ENCODE data around the gene RPL29.
"Not testable (repeated sequence)": the region's sequence is repeated elsewhere in the genome, so short reads cannot be mapped to it uniquely, and the experiment has no call there.

RPL29 gene

DNA sequence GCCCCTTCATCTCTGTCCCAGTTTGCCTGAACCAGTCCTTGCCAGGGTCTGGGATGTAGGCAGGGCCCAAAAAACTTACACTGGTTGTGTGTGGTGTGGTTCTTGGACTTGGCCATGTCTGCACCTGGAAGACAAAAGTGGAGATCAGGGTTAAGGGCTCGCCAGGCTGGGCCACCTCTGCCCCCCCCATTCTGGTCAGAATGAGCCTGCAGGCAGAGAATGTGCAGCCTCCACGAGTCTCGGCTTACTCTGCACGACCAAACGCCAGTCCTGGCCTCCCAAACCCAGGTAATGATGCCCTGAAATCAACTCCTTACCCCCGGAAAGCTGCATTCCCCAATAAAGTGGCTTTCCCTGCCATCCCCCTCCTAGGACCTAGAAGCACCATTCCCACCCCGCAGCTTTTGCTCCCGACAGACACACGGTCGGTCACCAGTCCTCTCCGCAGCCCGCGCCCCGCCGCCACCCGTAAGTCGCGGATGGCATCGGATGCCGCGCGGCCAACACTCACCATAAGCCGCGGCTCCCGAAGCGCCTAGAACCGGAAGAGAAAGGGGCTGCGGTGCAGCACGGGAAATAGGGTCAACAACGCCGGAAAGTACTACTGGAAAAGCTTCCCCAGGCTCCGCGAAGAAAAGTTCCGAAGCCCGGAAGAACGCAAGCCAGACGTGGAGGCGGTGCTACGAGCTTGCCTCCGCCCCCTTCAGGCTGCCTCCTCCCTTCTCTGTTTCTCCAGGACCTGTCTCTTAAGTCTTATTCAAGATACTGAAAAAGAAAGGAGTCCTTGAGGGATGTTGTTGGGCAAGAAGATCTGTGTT lies at the start of gene RPL29:
RPL29 (minus strand) TSS at position 550 of the 818 bp plus-strand sequence; CDS start at position 116, 434 bp downstream.
- DNase-seq = peak; percentile 69 to 70

DNA sequence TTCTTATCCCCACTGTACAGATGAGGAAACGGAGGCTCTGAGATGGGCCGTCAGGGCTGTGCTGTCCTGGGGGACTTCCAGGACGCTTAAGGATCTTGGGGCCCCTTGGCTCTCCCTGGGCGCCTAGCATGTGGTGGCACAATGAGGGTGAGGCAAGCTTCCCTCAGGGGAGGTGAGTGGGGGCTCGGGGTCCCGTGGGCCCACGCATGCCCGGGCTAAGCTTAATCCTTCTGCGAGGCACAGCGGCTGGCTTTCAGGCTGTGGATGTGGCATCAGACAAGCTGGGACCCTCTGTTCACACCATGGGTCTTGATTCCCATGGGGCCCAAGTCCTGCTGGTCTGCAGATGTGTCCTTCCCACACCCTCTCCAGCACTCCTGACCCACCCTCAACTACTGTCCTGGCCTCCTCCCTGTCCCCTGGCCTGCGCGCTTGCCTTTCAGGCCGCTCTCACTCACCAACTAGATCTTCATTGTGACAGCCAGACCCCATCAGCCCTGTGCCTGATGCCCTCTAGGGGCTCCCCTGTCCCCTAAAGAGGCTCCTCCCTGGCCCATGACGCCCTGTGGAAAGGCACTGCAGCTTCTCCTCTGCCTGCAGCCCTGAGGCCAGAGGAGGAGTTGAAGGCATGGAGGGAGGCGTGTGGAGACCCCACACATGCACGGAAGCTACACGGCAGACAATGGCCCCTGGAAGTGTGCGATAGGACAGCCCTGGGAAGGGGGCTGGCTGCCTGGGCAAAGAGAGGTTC lies 49.3 kb upstream of the RPL29 start:
- no peak for DNase-seq

DNA sequence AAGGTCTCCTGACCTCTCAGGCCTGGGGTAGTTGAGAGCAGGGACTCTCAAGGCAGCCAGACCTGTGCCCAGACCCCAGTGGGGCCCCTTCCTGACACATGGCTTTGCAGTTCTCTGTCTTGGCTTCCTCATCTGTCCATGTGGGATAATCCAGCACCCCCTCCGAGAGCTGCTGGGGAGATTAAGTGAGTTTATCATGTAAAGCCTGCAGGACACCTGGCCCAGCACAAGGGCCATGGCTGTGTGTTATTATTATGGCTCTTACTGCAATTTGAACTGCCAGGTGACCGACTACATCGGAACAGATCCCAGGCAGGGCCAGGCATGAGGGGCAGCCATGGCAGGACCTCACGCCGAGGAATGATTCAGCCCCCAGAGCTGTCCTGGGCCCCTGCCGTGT lies 48.1 kb upstream of the RPL29 start:
- DNase-seq = no peak

DNA sequence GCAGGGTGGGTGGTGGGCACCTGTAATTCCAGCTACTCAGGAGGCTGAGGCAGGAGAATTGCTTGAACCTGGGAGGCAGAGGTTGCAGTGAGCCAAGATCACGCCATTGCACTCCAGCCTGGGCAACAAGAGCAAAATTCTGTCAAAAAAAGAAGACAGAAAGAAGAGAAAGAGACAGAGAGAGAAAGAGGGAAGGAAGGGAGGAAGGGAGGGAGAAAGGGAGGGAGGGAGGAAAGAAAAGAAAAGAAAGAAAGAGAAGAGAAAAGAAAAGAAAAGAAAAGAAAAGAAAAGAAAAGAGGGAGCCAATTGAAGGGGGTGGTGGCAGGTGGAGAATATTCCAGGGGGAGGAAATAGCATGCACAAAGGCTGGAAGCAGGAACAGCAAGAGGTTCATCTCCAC lies 47.3 kb upstream of the RPL29 start:
- DNase-seq = not testable (repeated sequence)

DNA sequence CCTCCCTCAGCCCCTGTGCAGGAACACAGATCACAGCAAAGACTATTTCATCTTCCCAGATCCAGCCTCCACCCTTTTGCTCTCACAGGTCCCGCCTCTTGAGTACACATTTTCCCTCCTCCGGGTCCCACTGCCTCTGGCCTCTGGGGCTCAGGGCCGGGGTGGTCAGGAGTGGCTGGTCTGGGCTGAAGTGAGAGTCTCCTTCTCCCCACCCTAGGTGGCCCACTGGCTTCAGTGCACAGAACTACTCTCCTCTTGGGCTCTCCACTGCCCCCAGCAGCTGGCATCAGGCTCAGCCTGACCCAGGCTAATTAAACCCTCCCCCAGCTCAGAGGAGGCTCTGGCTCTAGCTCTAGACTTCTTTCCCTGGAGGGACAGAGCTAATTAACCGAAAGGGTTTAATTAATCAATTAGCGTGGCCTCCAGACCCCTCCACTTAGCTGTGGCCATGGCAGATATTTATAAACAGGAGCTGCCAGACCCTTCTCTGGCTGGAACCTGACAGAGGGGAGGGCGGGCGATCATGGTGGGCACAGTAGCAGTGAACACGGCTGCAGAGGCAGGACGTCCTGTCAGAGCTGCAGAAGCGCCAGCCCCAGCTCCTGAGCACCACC lies 45.5 kb upstream of the RPL29 start:
- DNase-seq = no peak

DNA sequence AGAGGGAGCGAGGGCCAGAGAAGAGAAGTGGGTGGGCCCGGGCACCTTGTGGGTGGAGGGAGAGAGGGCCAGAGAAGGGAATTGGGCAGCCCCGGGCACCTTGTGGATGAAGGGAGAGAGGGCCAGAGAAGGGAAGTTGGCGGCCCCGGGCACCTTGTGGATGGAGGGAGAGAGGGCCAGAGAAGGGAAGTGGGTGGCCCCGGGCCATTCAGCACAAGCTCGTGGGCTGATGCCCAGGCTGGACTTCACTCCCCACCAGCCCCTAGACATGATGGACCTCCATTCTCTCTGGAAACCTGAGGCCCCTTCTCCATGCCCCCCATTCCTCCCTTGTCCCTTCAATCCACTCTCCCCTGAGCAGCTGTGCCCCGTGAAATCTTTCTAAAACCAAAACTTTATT lies 44.9 kb upstream of the RPL29 start:
- DNase-seq = no peak

DNA sequence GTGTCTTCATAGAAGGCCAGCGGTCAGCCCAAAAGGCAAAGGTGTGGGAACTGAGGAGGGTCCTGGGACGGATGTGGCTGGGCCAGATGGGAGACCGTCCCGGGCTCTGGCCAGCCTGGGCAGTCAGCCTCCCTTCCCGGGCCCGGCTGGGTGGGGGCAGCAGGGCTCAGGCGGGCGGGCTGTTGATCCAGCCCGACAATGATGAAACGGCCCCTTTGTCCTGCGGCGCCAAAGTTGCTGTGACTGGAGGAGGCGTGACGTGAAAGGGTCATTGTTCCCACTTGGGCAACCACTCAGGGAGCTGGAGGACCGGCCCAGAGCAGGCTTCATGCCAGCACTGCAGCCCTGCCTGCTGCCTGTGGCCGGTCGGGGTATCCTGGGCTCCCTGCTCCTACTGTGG lies 44.2 kb upstream of the RPL29 start:
- no peak for DNase-seq

DNA sequence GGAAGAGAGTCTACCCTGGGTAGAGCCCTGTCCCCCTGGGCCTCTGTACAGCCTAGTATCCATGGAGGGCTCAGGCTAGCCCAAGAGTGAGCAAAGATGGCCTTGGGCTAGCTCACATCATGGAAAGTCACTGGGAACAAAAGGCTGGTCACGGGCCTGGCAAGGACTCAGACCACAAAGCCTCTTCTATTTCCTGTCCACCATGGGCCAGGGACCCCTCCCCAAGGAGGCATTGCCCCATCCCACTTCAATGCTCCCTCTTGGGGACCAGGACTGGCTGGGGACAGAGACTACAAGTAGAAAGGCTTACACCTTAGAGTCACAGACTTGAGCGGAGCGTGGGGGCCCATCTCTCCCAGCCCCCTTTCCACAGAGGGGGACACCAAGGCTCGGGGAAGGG lies 43.7 kb upstream of the RPL29 start:
- no peak for DNase-seq

DNA sequence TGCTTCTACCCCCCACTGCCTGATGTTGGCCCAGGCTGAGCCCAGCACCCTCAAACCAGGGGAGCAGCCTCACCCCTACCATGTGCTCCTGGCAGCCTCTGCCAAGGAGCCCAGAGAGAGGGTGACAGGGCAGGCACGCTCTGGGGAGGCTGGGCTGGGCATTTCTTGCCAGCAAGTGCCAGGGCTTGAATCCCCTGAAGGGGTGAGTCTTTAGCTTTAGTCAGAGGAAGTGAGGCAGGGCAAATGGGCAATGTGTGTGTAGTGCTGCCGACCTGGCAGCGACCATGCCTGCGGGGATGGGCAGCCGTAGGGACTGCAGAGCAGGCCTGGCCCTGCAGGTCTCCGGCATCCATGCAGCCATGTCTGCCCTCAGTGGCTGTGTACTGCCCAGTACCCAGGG lies 42.5 kb upstream of the RPL29 start:
- DNase-seq = no peak

DNA sequence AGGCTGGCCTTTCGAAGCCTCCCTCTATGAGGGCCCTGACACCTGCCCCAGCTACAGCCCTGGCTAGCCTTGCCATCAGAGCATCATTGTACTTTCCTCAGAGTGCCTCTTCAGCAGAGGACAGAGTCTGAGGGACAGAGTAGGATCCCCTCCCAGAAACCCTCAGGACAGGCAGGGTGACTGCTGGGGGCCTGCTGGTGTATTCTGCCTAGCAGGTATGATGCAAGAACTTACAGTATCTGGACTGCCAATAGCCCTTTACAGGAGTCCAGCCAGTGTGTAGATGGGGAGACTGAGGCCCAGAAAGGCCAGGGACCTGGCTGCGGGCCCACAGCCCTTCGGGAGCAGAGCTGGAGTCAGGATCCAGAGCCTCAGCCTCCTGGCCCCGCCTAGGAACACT lies 41.6 kb upstream of the RPL29 start:
- DNase-seq = no peak

DNA sequence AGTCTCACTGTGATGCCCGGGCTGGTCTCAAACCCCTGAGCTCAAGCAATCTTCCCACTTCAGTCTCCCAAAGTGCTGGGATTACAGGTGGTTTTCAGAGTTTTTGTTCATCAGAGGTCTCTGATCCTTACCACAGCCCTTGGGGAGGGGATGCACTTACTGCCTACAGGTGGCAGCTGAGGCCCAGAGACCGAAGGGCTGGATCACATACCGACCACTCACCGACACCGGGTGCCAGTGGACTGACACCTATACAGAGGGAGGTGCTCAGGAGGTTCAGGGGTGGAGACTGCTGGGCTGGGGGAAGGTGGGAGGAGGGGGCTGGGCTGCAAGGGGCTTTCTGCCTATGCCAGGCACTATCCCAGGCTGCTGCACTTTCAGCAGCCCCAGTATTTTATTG lies 41.1 kb upstream of the RPL29 start:
- no peak for DNase-seq

DNA sequence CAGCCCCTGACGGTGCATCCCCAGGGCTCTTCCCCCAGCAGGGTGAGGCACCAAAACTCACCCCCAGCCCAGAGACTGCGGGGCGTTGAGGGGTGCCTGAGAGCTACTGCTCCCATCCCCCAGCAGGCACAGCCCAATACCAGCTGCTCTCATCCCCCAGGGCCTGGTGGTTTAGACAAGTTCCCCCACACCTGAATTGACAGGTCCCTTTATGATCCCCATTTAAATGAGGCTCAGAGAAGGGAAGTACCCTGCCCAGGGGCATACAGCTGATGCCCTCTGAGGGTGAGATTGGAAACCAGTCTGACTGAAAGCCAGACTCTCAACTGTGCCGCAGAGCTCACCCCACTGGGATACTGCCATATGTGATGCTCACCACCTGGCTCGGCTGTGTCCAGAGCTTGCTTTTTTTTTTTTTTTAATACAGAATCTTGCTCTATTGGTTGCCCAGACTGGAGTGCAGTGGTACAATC lies 40.6 kb upstream of the RPL29 start:
- no peak for DNase-seq

DNA sequence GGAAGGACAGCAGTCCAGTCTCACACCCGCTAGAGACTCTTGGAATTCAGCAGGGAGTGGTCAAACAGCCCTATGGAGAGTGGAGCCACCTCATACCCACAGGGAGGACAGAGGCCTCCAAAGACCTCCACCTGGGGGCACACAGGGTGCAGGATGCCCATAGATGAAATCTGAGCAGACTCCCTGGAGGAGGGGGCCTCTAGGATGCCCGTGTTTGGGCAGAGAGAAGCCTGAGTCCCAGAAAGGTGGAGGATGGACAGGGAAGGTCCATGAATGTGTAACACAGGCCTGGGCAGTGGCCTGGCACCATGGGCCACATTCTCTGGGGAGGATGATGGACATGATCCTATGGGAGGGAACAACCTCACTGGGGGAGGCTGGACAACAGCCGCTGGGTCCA lies 39.0 kb upstream of the RPL29 start:
- DNase-seq = no peak

DNA sequence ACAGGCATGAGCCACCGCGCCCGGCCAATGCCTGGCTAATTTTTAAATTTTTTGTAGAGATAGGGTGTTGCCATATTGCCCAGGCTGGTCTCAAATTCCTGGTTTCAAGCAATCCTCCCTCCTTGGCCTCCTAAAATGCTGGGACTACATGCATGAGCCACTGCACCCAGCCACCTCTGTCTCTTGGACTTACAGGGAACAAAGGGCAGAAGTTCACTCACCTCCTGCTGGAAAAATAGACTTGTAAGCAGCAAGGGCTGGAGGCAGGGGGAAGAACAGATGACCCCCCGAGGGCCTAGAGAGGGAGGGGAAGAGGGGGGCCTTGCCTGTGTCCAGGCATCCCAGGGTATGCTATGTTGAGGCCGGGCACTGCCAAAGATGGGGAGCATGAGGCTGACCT lies 38.5 kb upstream of the RPL29 start:
- DNase-seq = no peak

DNA sequence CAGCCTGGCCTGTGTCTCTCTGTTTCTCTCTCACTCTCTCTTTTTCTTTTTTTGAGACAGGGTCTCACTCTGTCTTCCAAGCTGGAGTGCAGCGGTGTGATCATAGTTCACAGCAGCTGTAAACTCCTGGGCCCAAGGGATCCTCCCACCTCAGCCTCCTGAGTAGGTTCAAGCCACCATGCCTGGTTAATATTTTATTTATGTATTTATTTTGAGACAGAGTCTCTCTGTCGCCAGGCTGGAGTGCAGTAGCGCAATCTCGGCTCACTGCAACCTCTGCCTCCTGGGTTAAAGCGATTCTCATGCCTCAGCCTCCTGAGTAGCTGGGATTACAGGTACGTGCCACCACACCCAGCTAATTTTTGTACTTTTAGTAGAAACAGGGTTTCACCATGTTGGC lies 38.1 kb upstream of the RPL29 start:
- DNase-seq = not testable (repeated sequence)

DNA sequence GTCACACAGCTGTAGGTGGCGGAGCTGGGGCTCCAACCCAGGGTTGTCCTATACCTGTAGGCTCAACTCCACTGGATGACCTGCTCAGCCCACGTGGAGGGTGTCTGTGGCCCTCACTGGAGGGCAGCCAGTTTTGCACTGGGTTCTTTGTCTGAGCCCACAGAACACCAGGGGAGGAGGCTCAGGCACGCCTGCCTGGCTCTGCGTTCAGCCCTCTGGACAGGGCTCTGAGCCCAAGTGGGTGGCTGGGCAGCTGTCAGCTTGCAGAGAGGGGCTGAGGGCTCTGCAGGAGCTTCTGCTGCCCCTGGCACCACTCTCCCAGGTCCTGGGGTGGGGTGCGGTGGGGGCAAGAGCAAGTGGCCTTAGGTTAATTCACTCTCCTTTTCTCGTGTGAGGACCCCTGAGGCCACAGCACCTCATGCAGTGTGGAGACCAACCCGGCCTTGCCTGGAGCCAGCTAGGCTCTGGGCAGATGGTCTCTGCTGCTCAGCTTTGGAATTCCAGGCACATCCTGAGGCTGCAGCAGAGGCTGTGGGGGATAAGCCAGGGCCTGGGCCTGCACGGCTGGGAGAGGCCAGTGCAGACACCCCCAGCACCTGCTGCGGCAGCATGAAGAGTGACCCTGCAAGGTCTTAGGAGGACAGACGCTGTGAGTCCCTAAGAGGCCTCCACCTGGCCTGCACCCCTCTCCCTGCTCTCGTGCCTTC lies 37.2 kb upstream of the RPL29 start:
- DNase-seq = no peak

DNA sequence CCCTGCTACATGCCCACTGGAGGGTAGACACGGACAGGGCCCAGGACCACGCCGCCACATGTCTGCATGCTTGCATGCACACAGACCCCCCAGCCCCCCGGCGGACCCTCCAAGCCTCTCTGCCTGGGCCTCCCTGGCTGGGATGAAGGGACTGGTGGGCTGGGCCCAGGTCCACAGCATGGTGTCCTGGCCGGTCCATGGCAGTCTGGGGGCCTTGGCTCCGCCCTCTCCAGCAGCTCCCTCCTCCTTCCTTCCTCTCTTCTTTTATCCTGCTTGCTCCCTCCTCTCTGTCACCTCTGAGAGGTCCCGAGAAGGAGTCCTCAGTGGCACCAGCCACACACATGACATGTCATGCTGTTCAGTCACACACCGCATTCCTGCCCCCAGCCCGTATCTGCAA lies 36.2 kb upstream of the RPL29 start:
- DNase-seq = no peak

DNA sequence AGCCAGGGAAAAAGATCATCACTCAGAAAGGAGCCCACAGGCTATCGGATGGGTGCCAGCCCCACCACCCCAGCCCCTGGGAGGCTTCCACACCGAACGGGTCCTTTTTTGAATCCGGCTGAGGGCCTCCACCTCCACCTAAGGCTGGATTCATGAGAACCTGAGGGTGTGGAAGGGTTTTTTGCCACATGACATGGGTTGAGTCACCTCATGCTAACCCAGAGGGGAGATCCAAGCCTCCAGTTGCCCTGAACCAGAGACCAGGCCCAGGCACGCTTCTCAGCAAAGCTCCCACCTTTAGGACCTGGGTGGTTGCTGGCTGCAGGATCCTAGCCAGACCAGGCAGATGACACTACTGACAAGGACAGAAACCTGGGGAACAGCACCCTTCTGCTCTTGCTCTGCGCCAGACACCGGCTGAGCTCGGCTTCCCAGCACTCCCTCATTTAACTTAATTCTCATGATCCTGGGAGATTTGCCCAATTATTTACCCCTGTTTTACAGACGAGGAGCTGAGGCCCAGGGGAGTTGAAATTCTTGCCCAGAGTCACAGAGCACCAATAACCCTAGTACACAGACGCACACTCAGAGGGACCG lies 35.1 kb upstream of the RPL29 start:
- DNase-seq = no peak

DNA sequence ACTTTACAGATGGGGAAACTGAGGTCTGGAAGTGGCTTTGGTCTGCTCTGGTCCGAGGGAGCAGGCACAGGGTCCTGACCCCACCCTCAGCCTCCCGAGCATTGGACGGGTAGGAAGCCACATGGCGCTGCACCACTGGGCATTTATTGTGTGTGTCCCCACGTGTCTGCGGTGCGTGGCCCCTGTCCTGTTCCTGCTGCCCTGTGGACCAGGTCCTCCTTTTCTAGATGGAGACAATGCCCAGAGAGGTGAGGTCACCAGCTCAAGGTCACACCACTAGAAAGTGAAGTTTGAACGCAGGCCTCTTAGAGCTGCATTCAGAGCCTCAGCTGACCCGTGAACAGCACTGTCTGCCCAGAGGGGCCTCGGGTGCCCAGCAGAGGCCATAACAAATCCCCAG lies 33.8 kb upstream of the RPL29 start:
- no peak for DNase-seq

DNA sequence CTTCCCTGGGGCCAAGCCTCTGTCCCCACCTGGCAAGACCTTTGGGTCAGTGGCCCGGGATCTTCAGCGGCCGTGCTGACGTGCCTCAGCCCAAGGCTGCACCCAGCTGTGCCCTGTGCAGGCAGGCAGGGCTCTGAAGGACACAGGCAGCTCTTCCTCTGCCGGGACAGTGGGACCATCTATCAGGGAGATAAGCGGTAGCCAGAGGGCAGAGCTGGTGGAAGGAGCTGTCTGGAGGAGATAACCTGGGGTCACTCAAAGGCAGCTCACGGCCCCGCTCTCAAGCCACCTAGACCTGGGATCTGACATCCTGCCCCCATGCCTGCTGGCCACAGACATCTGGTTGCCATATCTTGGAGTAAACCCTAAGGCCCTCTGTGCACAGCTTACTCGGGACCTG lies 33.4 kb upstream of the RPL29 start:
- DNase-seq = no peak

DNA sequence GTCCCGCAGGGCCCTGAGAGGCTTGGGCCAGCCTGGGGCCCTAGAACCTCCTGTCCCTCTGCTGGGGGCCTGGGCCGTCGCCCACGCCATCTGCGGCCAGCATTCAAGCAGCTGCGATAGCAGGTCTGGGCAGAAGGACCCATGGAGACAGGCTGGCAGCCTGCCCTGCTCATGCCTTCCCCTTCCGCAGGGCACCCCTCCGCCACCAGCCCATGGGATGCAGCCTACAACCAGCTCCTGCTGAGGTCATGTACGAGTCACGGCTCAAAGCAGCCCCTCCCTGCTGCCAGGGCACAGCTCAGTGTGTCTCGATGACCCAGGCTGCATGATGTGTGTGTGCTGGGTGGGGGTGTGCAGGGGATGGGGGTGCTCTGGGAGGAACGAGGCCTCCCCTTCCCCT lies 32.9 kb upstream of the RPL29 start:
- DNase-seq = no peak

DNA sequence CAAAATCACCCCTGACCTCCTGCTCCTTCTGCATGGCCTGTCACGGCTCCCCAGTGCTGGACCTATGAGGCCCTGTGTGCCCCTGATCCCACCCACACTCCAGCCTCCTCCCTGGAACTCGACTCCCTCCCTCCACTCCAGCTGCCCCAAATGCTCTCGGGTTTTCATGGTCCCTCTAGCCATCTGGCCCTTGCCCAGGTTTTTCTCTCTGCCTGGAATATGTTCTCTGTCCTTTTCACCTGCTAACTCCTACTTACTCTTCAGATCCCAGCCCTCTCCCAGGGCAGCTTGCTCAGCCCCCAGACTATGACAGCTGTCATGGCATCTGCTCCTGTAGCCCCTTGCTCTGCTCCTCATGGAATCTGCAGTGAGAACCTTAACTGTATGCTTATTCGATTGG lies 30.3 kb upstream of the RPL29 start:
- DNase-seq = no peak

DNA sequence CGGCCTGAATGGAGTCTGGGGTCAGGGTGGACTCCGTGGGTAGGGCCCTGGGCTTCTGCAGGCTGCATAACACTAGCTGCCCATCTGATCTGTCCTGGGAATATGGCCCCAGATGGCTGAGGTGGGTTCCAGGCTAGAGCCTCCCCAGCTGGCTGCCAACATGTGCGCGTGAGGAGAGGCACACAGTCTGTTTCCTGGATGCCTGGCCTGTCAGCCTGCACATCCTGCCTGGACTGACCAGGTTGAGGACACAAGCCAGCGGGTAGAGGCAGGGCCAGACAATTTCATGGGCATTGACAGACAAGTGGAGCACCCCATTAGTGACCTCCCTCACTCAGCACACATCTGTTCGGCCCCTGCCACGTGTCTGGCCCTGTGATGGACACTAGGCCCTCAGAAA lies 29.8 kb upstream of the RPL29 start:
- DNase-seq = no peak
